ENCODE results near the gene PRRG1. TPM values are rescaled to one million over a fixed set of nuclear protein-coding genes. Genes with fewer than 3 reads are reported as not detected.
A peak's percentile ranks its signal among the peaks of the same experiment; 100 is the strongest.

PRRG1 gene
- total RNA-seq, 1 donor = 19.0 TPM

DNA sequence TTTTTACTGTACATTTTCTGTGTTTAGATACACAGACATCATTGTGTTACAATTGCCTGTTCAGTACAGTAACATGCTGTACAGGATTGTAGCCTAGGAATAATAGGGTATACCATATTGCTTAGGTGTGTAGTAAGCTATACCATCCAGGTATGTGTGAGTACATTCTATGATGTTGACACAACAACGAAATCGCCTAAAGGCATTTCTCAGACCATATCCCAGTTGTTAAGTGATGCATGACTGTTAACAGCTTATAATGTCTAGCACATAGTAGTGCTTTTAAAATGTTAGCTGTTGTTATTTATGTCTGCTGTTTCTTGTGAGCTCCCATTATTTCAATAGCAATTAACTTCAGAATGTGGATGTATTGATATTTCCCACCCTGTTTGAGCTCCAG, 4.5 kb downstream of the PRRG1 start:
- no peak overlapping the region for H3K4me3 ChIP-seq (ENCODE audit: low read depth, low read length)
- no peak for DNase-seq (ENCODE audit: low read depth)
- TF ChIP-seq CTCF (IDR thresholded peaks at IDR 0.05; ENCODE audit: insufficient read depth, low read depth, low read length) = no peak

DNA sequence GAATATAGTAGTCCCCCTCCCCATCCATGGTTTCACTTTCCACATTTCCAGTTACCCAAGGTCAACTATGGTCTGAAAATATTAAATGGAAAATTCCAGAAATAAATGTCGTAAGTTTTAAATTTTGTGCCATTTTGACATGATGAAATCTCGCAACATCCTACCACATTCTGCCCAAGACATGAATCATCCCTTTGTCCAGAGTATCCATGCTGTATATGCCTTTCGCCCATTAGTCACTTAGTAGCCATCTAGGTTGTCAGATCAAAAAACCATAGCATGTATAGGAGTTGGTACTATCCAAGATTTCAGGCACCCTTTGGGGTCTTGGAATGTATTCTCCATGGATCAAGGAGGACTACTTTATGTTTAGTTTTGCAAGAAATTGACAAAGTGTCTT, 8.3 kb downstream of the PRRG1 start:
- no peak for DNase-seq (ENCODE audit: low read depth)
- TF ChIP-seq CTCF (IDR thresholded peaks at IDR 0.05; ENCODE audit: insufficient read depth, low read depth, low read length) = no peak
- H3K4me3 ChIP-seq (ENCODE audit: low read depth, low read length) = no peak overlapping the region

GRCh38 chrX:37361596-37361995, 12.4 kb downstream of the PRRG1 start:
- no peak overlapping the region for H3K4me3 ChIP-seq (ENCODE audit: low read depth, low read length)
- TF ChIP-seq CTCF (IDR thresholded peaks at IDR 0.05; ENCODE audit: insufficient read depth, low read depth, low read length) = no peak
- DNase-seq (ENCODE audit: low read depth) = peak; percentile 38

GRCh38 chrX:37364666-37365065, 15.5 kb downstream of the PRRG1 start:
- no peak for DNase-seq (ENCODE audit: low read depth)

GRCh38 chrX:37367946-37368345, 18.8 kb downstream of the PRRG1 start:
- no peak for DNase-seq (ENCODE audit: low read depth)
- H3K4me3 ChIP-seq (ENCODE audit: low read depth, low read length) = no peak overlapping the region
- TF ChIP-seq CTCF (IDR thresholded peaks at IDR 0.05; ENCODE audit: insufficient read depth, low read depth, low read length) = no peak

More at GRCh38 chrX:37364666-37365065, 15.5 kb downstream of the PRRG1 start:
- H3K4me3 ChIP-seq (ENCODE audit: low read depth, low read length) = no peak overlapping the region
- TF ChIP-seq CTCF (IDR thresholded peaks at IDR 0.05; ENCODE audit: insufficient read depth, low read depth, low read length) = no peak

DNA sequence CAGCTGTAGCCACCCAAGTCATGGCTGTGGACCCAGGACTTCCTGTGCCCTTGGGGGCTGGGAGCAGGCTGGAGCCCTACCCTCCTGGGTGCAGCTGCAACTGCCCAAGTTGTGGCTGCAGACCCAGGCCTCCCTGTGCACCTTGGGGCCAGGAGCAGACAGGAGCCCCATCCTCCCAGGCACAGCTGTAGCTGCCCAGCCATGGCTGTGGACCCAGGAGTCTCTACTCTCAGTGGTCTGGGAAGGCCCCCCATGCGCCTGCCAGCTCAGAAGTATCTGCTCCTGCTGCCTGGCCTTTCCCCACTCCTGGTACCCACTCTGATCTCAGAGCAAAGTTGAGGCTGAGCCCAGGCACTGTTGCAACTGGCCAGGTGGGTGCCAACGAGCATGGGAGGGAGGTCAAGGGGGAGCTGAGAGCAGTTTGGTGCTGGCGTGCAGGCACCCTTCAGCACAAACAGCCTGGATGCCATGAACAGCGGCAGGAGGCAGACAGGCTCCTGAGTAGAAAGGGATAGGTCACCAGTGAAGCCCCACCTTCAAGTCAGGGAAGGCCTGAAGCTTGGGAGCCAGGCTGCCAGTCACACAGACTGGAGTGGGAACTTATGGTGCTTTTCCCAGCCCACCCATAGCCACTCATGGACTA, 21.5 kb downstream of the PRRG1 start:
- no peak for DNase-seq (ENCODE audit: low read depth)
- no peak overlapping the region for H3K4me3 ChIP-seq (ENCODE audit: low read depth, low read length)
- TF ChIP-seq CTCF (IDR thresholded peaks at IDR 0.05; ENCODE audit: insufficient read depth, low read depth, low read length) = no peak

DNA sequence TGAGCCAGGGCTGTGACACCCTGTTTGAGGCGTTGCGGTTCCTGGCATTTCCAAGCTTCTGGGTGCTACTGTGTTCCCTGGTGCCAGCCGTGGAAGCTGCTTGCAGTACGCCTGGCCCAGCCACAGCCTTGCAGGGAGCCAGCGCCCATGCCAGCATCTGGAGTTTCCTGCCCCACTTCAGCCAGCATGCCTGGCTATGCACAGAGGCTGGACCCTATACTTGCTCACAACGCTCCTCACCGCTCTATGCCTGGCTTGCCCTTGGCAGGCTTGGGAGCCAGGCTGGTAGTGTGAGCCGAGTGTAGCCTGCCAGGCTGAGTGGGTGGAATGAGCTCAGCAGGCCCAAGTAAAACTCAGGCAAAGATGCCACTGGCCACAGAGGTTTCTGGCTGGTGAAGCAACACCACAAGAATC, 22.4 kb downstream of the PRRG1 start:
- no peak for DNase-seq (ENCODE audit: low read depth)
- TF ChIP-seq CTCF (IDR thresholded peaks at IDR 0.05; ENCODE audit: insufficient read depth, low read depth, low read length) = no peak

More for the DNA sequence above, 22.4 kb downstream of the PRRG1 start:
- H3K4me3 ChIP-seq (ENCODE audit: low read depth, low read length) = no peak overlapping the region

All from fibroblast of villous mesenchyme (primary cell).